ENCODE results near the gene TNFRSF1B.

TNFRSF1B gene

GRCh38 chr1:12246584-12246983 lies 79.8 kb downstream of the TNFRSF1B start:
- H3K36me3 ChIP-seq (ENCODE audit: control insufficient read depth in 2 of 2, insufficient read depth in 1 of 2, low read length in 2 of 2) = peaks cover 26 to 89% of the 10 kb centered on the region in 2 experiments
- no peaks in the 10 kb centered on the region for H3K9me3 ChIP-seq (ENCODE audit: control insufficient read depth, insufficient read depth, low read depth, low read length)
- H3K27ac ChIP-seq (ENCODE audit: extremely low read depth, low read depth, low read length) = no peak overlapping the region
- H3K4me1 ChIP-seq (ENCODE audit: control insufficient read depth, insufficient read depth, low read length) = no peaks in the 10 kb centered on the region
- CTCF ChIA-PET = interaction anchor here (1.7 kb wide), 1 partner anchor 26 kb away, joined by 4 read pairs; no protein-coding TSS in a partner anchor
- TF ChIP-seq SCRT2 (tag by site-specific recombination; IDR thresholded peaks at IDR 0.05) (no peak), ATF2 (tag by site-specific recombination; IDR thresholded peaks at IDR 0.05; ENCODE audit: low read depth) (no peak), IKZF3 (tag by site-specific recombination; IDR thresholded peaks at IDR 0.05) (no peak), ZNF354C (tag by site-specific recombination; IDR thresholded peaks at IDR 0.05; ENCODE audit: borderline replicate concordance, low read depth) (no peak), FEZF1 (tag by site-specific recombination; IDR thresholded peaks at IDR 0.05) (no peak), ZNF664 (tag by site-specific recombination; IDR thresholded peaks at IDR 0.05) (no peak), ZNF639 (tag by site-specific recombination; IDR thresholded peaks at IDR 0.05) (no peak), ZSCAN16 (tag by site-specific recombination; IDR thresholded peaks at IDR 0.05) (no peak)
- H3K4me3 ChIP-seq (ENCODE audit: low read depth, low read length) = no peak overlapping the region
- POLR2A ChIA-PET = no interaction called here

- ChIA-PET CTCF (interaction anchor here (0.6 to 1.1 kb wide), 3 partner anchors 13 to 371 kb away, joined by 3 to 4 read pairs (median 3); no protein-coding TSS in a partner anchor), POLR2A (no interaction called here)
- TF ChIP-seq SP7 (tag by site-specific recombination; IDR thresholded peaks at IDR 0.05) = no peak
- no peak for TF ChIP-seq ZNF362 (tag by site-specific recombination; IDR thresholded peaks at IDR 0.05)
- TF ChIP-seq HOXA7 (CRISPR knock-in tag; IDR thresholded peaks at IDR 0.05; ENCODE audit: borderline replicate concordance) = no peak
- no peak for TF ChIP-seq ZNF624 (tag by site-specific recombination; IDR thresholded peaks at IDR 0.05)
- no peak for TF ChIP-seq ZBTB26 (tag by site-specific recombination; optimal IDR thresholded peaks at IDR 0.05)
- no peak for TF ChIP-seq ZNF416 (tag by site-specific recombination; IDR thresholded peaks at IDR 0.05)
- TF ChIP-seq GFI1B (tag by site-specific recombination; IDR thresholded peaks at IDR 0.05) = no peak
- no peak for TF ChIP-seq ZFP41 (tag by site-specific recombination; IDR thresholded peaks at IDR 0.05; ENCODE audit: borderline replicate concordance)
- no peak for TF ChIP-seq ZNF664 (tag by site-specific recombination; IDR thresholded peaks at IDR 0.05)
- TF ChIP-seq ZBTB10 (tag by site-specific recombination; IDR thresholded peaks at IDR 0.05) = no peak
- no peak for TF ChIP-seq WT1 (tag by site-specific recombination; IDR thresholded peaks at IDR 0.05)
- no peak for TF ChIP-seq ZNF423 (tag by site-specific recombination; IDR thresholded peaks at IDR 0.05)
- TF ChIP-seq ZSCAN4 (tag by site-specific recombination; IDR thresholded peaks at IDR 0.05) = no peak
- TF ChIP-seq SCRT2 (tag by site-specific recombination; IDR thresholded peaks at IDR 0.05) = no peak
- TF ChIP-seq ZNF169 (tag by site-specific recombination; IDR thresholded peaks at IDR 0.05) = no peak
- H3K4me1 ChIP-seq (ENCODE audit: control insufficient read depth, insufficient read depth, low read length) = no peaks in the 10 kb centered on the region
- no peak overlapping the region for H3K27ac ChIP-seq (ENCODE audit: extremely low read depth, low read depth, low read length)
- H3K4me3 ChIP-seq (ENCODE audit: low read depth, low read length) = no peak overlapping the region
- H3K36me3 ChIP-seq (ENCODE audit: control insufficient read depth in 2 of 2, insufficient read depth in 1 of 2, low read length in 2 of 2) = peaks cover 16 to 83% of the 10 kb centered on the region in 2 experiments
- no peaks in the 10 kb centered on the region for H3K9me3 ChIP-seq (ENCODE audit: control insufficient read depth, insufficient read depth, low read depth, low read length)
Observed at GRCh38 chr1:12249181-12249580, 82.4 kb downstream of the TNFRSF1B start.

Data from HEK293 (cell line).